ENCODE results near the gene KRT15. TPM values are rescaled to one million over a fixed set of nuclear protein-coding genes. Genes with fewer than 3 reads are reported as not detected.

KRT15 gene
- total RNA-seq, 1 donor from 2014 or later: 0.16 TPM

DNA sequence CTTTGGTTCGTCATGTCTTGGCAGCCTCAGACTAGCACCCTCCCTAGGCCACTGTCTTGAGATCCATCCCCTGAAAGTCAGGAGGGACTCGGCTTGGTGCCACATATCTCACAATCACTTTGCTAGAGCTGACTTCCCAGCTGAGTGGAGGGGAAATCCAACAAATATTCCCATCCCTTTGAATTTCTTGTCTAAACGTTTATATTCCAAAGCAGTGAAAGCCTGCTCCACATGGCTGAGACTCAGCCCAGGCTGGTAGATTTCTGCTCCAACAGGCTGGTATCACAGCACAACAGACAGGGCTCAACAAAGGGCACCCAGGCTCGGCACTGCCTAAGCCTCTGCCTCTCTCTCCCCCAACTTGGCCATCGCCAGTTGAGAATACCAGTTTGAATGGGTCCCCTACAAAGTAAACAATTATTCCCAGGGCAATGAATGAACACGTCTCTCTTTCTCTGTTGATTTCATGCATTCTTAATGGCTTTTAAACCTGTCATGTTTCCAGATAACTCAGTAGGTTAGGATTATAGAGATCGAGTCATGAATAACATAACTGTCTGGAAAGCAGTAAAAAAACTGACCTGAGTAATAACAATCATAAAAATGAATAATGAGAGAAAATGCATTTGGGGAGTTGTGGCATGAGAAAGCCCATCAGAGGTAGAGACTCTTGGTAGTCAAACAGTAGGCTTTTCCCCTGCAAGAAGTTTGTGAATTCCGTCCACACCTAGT, 14.3 kb downstream of the KRT15 start:
- no peak for DNase-seq

DNA sequence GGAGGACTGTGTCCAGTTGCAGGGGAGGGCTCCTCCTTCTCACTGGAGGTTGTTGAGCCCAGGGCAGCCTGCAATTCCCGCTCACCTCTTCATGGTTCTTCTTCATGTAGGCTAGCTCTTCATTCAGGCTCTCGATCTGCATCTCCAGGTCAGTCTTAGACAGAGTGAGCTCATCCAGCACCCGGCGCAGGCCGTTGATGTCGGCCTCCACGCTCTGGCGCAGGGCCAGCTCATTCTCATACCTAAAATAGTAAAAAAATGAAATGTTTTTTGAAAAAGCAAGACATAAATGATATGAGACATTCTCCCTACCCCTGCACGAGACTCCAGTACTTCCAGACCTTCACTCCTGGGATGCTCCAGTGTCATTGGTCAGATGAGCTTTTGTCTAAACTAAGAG, 15.5 kb downstream of the KRT15 start:
- no peak for DNase-seq

GRCh38 chr17:41500131-41500911, 18.4 kb downstream of the KRT15 start:
- DNase-seq: no peak

DNA sequence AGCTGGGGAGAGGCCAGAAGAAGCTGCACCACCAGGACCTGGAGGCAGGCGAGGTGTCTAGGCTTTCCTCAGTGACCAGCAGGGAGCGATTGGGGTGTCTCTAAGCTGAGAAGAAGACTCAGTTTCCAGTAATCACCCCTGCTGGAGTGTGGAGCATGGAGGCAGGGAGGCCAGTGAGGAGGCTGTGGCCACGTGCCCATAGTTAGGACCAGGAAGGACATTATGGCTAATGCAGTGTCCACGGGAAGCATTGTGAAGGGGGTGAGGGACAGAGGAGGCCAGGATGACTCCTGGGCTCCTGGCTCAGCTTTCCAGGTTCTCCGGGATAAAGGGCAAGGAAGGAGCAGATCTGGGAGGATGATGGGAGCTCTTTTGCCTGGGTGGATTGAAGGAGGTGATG, 19.0 kb downstream of the KRT15 start:
- DNase-seq: no peak

- no peak for DNase-seq
Measured at GRCh38 chr17:41498276-41498675, 20.4 kb downstream of the KRT15 start.

- DNase-seq: no peak
Measured at GRCh38 chr17:41496803-41497484, 21.7 kb downstream of the KRT15 start.

DNA sequence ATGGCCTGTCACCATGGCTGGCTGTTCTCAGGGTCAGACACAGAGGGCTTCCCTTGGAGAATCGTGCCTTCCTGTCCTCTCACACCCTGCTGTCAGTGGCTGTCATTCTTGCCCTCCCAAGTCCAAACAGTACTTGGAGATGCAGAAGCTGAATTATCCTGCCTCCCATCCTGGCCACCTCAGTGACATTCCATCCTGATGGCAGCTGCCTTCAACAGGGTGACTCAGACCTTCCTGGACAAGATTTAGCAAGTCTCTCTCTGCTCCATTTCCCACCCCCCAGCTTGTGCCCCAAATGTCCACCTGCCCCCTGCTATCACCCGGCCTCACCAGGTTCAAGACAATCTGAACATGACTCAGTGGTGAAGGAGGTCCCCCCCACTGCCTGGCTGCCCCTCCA, 24.2 kb downstream of the KRT15 start:
- no peak for DNase-seq

DNA sequence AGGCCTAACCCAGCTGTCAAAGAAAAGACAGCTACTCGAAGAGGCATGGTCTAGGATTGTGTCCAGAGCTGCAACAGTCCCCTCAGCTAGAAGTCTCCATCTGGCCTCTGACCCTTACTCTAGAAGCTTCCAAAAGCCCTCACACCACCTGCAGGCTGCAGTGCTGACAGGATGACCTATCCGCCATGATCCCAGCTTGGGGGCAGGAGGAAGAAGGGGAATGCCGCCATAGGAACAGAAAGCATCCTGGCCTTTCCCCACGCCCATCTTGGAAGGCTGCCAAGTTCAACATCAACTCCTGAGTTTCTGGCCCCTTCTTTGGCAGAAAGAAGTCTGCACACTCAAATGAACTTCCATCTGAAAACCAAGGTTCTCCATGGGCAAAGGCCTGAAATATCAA, 25.9 kb downstream of the KRT15 start:
- no peak for DNase-seq

DNA sequence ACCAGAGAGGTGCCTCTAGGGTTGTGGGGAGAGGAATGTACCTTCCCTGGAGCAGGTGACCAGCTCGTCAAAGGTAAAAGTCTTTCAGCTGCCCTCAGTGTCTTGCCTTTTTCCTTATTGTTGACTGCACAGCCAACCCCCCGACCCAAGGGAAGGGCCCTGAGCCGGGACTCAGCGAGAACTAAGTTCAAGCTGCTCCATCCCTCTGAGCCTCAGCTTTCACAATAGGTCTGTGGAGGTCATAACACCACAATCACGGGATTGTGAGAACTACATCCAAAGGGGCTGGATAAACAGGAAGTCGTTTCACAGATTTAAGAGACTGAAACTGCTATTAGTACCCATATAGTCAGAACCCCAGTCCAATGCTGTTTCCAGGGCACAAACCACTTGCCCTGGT, 26.3 kb downstream of the KRT15 start:
- no peak for DNase-seq

GRCh38 chr17:41491476-41491875, 27.2 kb downstream of the KRT15 start:
- DNase-seq: no peak

DNA sequence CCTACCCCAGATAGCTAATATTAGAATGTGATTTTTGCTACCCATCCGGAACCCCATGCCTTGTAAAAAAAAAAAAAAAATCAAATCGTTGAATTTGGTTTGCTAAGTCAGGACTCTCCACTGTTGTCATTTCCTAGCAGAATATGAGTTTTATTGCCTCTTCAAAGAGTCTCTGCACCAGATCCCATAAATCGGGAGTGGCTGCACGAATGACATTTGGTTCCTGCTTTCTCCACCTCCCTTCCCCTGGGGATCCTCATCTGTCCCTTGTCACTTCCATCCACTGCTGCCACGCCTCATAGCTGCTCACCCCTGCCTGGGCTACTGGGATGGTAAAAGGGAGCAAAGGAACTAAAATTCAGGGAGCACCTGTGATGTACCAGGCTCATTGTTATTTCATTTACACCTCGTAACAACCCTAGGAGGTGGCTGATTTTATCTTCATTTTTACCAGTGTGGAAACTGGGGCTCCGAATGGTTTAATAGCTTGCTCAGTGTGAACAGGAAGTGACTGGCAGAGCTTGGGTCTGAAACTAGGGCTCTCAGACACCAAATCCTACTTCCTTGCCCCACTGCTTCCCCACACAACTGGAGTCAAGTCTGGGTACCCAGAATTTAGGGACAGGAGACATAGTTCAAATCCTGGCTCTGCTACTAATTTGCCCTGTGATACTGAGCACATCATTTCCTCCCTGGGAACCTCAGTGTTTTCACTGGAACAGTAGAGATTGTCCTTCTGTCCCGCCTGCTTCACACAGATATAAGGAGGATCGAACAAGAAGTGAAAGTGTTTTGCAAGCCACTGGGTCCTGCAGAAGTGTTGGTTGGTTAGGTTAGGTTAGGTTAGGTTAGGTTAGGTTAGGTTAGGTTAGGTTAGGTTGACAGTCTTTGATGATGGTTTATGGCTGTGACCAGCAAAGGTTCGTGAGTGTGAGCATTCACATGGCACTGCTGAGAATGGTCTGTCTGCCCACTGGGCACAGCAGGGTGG, 28.4 kb downstream of the KRT15 start:
- DNase-seq: no peak

- no peak for DNase-seq
Measured at GRCh38 chr17:41489531-41489930, 29.2 kb downstream of the KRT15 start, which contains the start of gene KRT36. Gene KRT36, minus strand, starts transcription at chr17:41489910. Its CDS starts 46 bp downstream, at chr17:41489864.

GRCh38 chr17:41486809-41487530, 31.7 kb downstream of the KRT15 start:
- no peak for DNase-seq

- DNase-seq: no peak
Measured at GRCh38 chr17:41486316-41486715, 32.4 kb downstream of the KRT15 start.

GRCh38 chr17:41484920-41485904, 33.5 kb downstream of the KRT15 start:
- DNase-seq: no peak

- DNase-seq: no peak
Measured at GRCh38 chr17:41483991-41484826, 34.5 kb downstream of the KRT15 start.

DNA sequence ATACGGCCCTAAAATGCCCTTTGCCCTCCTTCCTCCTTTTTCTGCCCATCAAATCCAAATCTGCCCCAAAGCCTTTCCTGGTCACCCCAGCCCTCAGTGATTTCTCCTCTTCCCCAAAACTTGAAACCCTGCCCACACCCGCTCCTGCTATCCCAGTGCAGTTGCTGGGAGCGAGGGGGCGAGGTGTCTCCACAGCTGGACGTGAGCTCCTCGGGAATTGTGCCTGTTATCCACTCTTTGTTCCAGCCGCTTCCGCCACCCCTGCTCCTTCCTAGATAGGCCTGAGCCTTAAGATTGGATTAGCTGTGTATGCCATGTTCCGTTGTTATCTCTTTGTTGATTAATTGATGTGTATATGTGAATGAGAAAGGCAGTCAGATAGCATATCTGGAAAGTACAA, 35.2 kb downstream of the KRT15 start:
- no peak for DNase-seq

- DNase-seq: no peak
Measured at GRCh38 chr17:41481036-41481435, 37.7 kb downstream of the KRT15 start, which contains the start of gene KRT35. Gene KRT35, minus strand, starts transcription at chr17:41481151. Its CDS starts 54 bp downstream, at chr17:41481097.

DNA sequence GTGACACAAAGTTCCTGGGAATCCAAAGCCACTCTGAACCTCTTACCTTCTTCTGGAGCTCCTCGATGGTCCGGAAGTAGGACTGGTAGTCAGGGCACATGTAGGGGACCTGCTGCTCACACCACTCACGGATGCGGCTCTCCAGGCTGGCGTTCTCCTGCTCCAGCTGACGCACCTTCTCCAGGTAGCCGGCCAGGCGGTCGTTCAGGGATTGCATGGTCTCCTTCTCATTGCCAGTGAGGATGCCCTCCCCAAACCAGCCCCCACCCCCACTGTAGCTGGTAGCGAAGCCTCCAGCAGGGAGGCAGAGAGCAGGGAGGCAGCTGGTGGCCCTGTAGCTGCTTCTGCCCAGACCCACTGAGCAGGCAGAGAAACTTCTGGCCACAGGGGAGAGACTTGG, 38.1 kb downstream of the KRT15 start:
- DNase-seq: no peak

Data from occipital lobe (tissue), 2 donors.